Tibial artery (tissue), 4 donors: ENCODE measurements around the gene DGKI.

Experiments used
- DNase-seq, 2 donors: peaks; one replicate each; pipeline ENCODE4 v3.0.0-alpha.2; 2019
- H3K27ac ChIP-seq, 2 donors: fragments of 200-600 bp; sonication (generic) in 1 of 2; 1 replicate in 1 of 2; 2 replicates in 1 of 2; pipeline ENCODE4 v1.5.1; 2018 to 2019; ENCODE audit warnings: mild to moderate bottlenecking in 1 of 2
- H3K27me3 ChIP-seq, 2 donors: fragments of 200-600 bp; sonication (generic) in 1 of 2; one replicate each; pipeline versions ENCODE4 v1.5.1 to v1.6.0; 2016 to 2019
- H3K36me3 ChIP-seq, 3 donors: fragments of 200-600 bp; sonication (generic) in 2 of 3; one replicate each; pipeline ENCODE4 v1.5.1; 2016 to 2019; ENCODE audit warnings: mild to moderate bottlenecking in 2 of 3
- H3K4me1 ChIP-seq, 4 donors: fragments of 200-600 bp; sonication (generic) in 2 of 4; 1 replicate in 3 of 4; 2 replicates in 1 of 4; pipeline ENCODE4 v1.5.1; 2016 to 2019
- H3K4me3 ChIP-seq, 2 donors: fragments of 200-600 bp; sonication (generic) in 1 of 2; 1 replicate in 1 of 2; 2 replicates in 1 of 2; pipeline ENCODE4 v1.5.1; 2018 to 2019; ENCODE audit warnings: mild to moderate bottlenecking in 2 of 2
- H3K9me3 ChIP-seq, 3 donors: fragments of 200-600 bp; sonication (generic) in 1 of 3; one replicate each; pipeline ENCODE4 v1.5.1; 2016 to 2019
- CTCF ChIP-seq, 2 experiments: fragments of 200-600 bp in 1 of 2; fragments of 450-650 bp in 1 of 2; IDR thresholded peaks; one replicate each; pipeline ENCODE4 v1.5.1; 2017 to 2019; ENCODE audit warnings: antibody characterized with exemption in 2 of 2, mild to moderate bottlenecking in 1 of 2, moderate library complexity in 1 of 2
- intact Hi-C: fragments of 100-400 bp; cut with DNase I; formaldehyde crosslinking; loops from one replicate; pipeline ENCODE4 v1.15.0; 2023; ENCODE audit warnings: low total_unique reads

Gene DGKI

GRCh38 chr7:137539111-137539715, 307.6 kb downstream of the DGKI start:
- DNase-seq, result no peak
- intact Hi-C loops, result no loop called here

GRCh38 chr7:137538361-137538762, 308.4 kb downstream of the DGKI start:
- Histone ChIP-seq H3K4me1 (no peaks in the 10 kb centered on the region), H3K4me3 (no peak overlapping the region), H3K36me3 (no peaks in the 10 kb centered on the region), H3K27ac (no peak overlapping the region), H3K9me3 (no peaks in the 10 kb centered on the region), H3K27me3 (no peaks in the 10 kb centered on the region)
- intact Hi-C loops, result no loop called here
- no peak for TF ChIP-seq CTCF (IDR thresholded peaks at IDR 0.05)
- no peak for DNase-seq

More at GRCh38 chr7:137539111-137539715, 307.6 kb downstream of the DGKI start:
- Histone ChIP-seq H3K9me3 (no peaks in the 10 kb centered on the region), H3K4me3 (no peak overlapping the region), H3K4me1 (no peaks in the 10 kb centered on the region), H3K27me3 (no peaks in the 10 kb centered on the region), H3K27ac (no peak overlapping the region), H3K36me3 (no peaks in the 10 kb centered on the region)
- TF ChIP-seq CTCF (IDR thresholded peaks at IDR 0.05), result no peak

GRCh38 chr7:137535579-137535978, 311.2 kb downstream of the DGKI start:
- TF ChIP-seq CTCF (IDR thresholded peaks at IDR 0.05), result no peak
- DNase-seq, result no peak

GRCh38 chr7:137531671-137532070, 315.1 kb downstream of the DGKI start:
- Histone ChIP-seq H3K4me1 (no peaks in the 10 kb centered on the region), H3K27me3 (no peaks in the 10 kb centered on the region), H3K9me3 (no peaks in the 10 kb centered on the region), H3K36me3 (no peaks in the 10 kb centered on the region), H3K4me3 (no peak overlapping the region), H3K27ac (no peak overlapping the region)
- no peak for TF ChIP-seq CTCF (IDR thresholded peaks at IDR 0.05)
- DNase-seq, result no peak
- intact Hi-C loops, result no loop called here

More at GRCh38 chr7:137535579-137535978, 311.2 kb downstream of the DGKI start:
- intact Hi-C loops, result no loop called here
- no peaks in the 10 kb centered on the region for H3K9me3 ChIP-seq
- H3K27me3 ChIP-seq, result no peaks in the 10 kb centered on the region
- no peaks in the 10 kb centered on the region for H3K4me1 ChIP-seq
- no peaks in the 10 kb centered on the region for H3K36me3 ChIP-seq
- H3K4me3 ChIP-seq, result no peak overlapping the region
- H3K27ac ChIP-seq, result no peak overlapping the region

GRCh38 chr7:137527634-137528033, 319.1 kb downstream of the DGKI start:
- Histone ChIP-seq H3K27ac (no peak overlapping the region), H3K4me1 (no peaks in the 10 kb centered on the region), H3K9me3 (no peaks in the 10 kb centered on the region), H3K4me3 (no peak overlapping the region), H3K36me3 (no peaks in the 10 kb centered on the region), H3K27me3 (no peaks in the 10 kb centered on the region)
- no peak for TF ChIP-seq CTCF (IDR thresholded peaks at IDR 0.05)
- no peak for DNase-seq
- intact Hi-C loops, result no loop called here

- intact Hi-C loops, result no loop called here
- TF ChIP-seq CTCF (IDR thresholded peaks at IDR 0.05), result no peak
- no peaks in the 10 kb centered on the region for H3K9me3 ChIP-seq
- no peak overlapping the region for H3K27ac ChIP-seq
- no peaks in the 10 kb centered on the region for H3K4me1 ChIP-seq
- H3K27me3 ChIP-seq, result no peaks in the 10 kb centered on the region
- DNase-seq, result no peak
- no peak overlapping the region for H3K4me3 ChIP-seq
- H3K36me3 ChIP-seq, result no peaks in the 10 kb centered on the region
Observed at GRCh38 chr7:137523171-137523570, 323.6 kb downstream of the DGKI start.
